Memory B cell (primary cell): ENCODE measurements around the gene KLHL40.

Experiments used
- ATAC-seq: fragments of 150-1000 bp; cut with Tn5 transposase; 2 replicates; pipeline ENCODE4 v1.10.0; 2021; ENCODE audit warnings: low read depth, mild to moderate bottlenecking, moderate library complexity
- DNase-seq, 2 donors: peaks; one replicate each; pipeline ENCODE4 v3.0.0; 2022; ENCODE audit warnings: low spot score in 2 of 2
- H3K27ac Mint-ChIP-seq: one replicate; pipeline ENCODE4 v1.8.0; 2022; ENCODE audit warnings: mild to moderate bottlenecking, moderate library complexity, mixed read lengths
- H3K27me3 Mint-ChIP-seq: one replicate; pipeline ENCODE4 v1.8.0; 2022; ENCODE audit warnings: mixed read lengths
- H3K36me3 Mint-ChIP-seq: one replicate; pipeline ENCODE4 v1.8.0; 2022; ENCODE audit warnings: mild to moderate bottlenecking, mixed read lengths
- H3K4me1 Mint-ChIP-seq: one replicate; pipeline ENCODE4 v1.8.0; 2022; ENCODE audit warnings: mixed read lengths
- H3K4me3 Mint-ChIP-seq: one replicate; pipeline ENCODE4 v1.8.0; 2022; ENCODE audit warnings: mild to moderate bottlenecking, moderate library complexity, mixed read lengths
- H3K9me3 Mint-ChIP-seq: one replicate; pipeline ENCODE4 v1.8.0; 2022; ENCODE audit warnings: mixed read lengths

KLHL40 gene

GRCh38 chr3:42685891-42686820 lies 819 bp downstream of the KLHL40 start:
- ATAC-seq = no peak
- H3K27me3 Mint-ChIP-seq = peaks cover 26% of the 10 kb centered on the region
- no peak overlapping the region for H3K27ac Mint-ChIP-seq
- peaks cover 2% of the 10 kb centered on the region for H3K4me1 Mint-ChIP-seq
- no peak for DNase-seq
- no peaks in the 10 kb centered on the region for H3K36me3 Mint-ChIP-seq
- no peaks in the 10 kb centered on the region for H3K9me3 Mint-ChIP-seq
- H3K4me3 Mint-ChIP-seq = no peak overlapping the region

- Mint-ChIP-seq H3K4me3 (no peak overlapping the region), H3K4me1 (peaks cover 2% of the 10 kb centered on the region), H3K27me3 (peaks cover 24% of the 10 kb centered on the region), H3K27ac (no peak overlapping the region), H3K36me3 (no peaks in the 10 kb centered on the region), H3K9me3 (no peaks in the 10 kb centered on the region)
- ATAC-seq (no peak), DNase-seq (no peak)
These were observed 1.7 kb downstream of the KLHL40 start for GRCh38 chr3:42686832-42687650.

- Mint-ChIP-seq H3K4me3 (no peak overlapping the region), H3K27ac (no peak overlapping the region), H3K4me1 (peaks cover 2% of the 10 kb centered on the region), H3K27me3 (peaks cover 20% of the 10 kb centered on the region), H3K36me3 (no peaks in the 10 kb centered on the region), H3K9me3 (no peaks in the 10 kb centered on the region)
- ATAC-seq (no peak), DNase-seq (no peak)
These were observed 2.7 kb downstream of the KLHL40 start for GRCh38 chr3:42688016-42688415.

- Mint-ChIP-seq H3K27ac (no peak overlapping the region), H3K9me3 (no peaks in the 10 kb centered on the region), H3K27me3 (peaks cover 18% of the 10 kb centered on the region), H3K4me3 (no peak overlapping the region), H3K36me3 (no peaks in the 10 kb centered on the region), H3K4me1 (peaks cover 2% of the 10 kb centered on the region)
- ATAC-seq (no peak), DNase-seq (no peak)
These were observed 3.4 kb downstream of the KLHL40 start for GRCh38 chr3:42688487-42689420.

- ATAC-seq (no peak), DNase-seq (no peak)
- Mint-ChIP-seq H3K27ac (no peak overlapping the region), H3K9me3 (no peaks in the 10 kb centered on the region), H3K36me3 (no peaks in the 10 kb centered on the region), H3K27me3 (peaks cover 17% of the 10 kb centered on the region), H3K4me1 (peaks cover 2% of the 10 kb centered on the region), H3K4me3 (no peak overlapping the region)
These were observed 4.2 kb downstream of the KLHL40 start for GRCh38 chr3:42689421-42690014.

GRCh38 chr3:42690191-42690590 lies 4.9 kb downstream of the KLHL40 start:
- no peak overlapping the region for H3K27ac Mint-ChIP-seq
- peaks cover 2% of the 10 kb centered on the region for H3K4me1 Mint-ChIP-seq
- no peak overlapping the region for H3K4me3 Mint-ChIP-seq
- ATAC-seq = no peak
- H3K27me3 Mint-ChIP-seq = peaks cover 17% of the 10 kb centered on the region
- DNase-seq = no peak
- H3K36me3 Mint-ChIP-seq = no peaks in the 10 kb centered on the region
- H3K9me3 Mint-ChIP-seq = no peaks in the 10 kb centered on the region

GRCh38 chr3:42690766-42691680 lies 5.7 kb downstream of the KLHL40 start:
- no peak for DNase-seq
- Mint-ChIP-seq H3K36me3 (no peaks in the 10 kb centered on the region), H3K27ac (no peak overlapping the region), H3K4me1 (no peaks in the 10 kb centered on the region), H3K9me3 (no peaks in the 10 kb centered on the region), H3K27me3 (peaks cover 14% of the 10 kb centered on the region), H3K4me3 (no peak overlapping the region)
- ATAC-seq = no peak

- H3K36me3 Mint-ChIP-seq = no peaks in the 10 kb centered on the region
- no peak for ATAC-seq
- H3K27me3 Mint-ChIP-seq = peaks cover 13% of the 10 kb centered on the region
- H3K4me3 Mint-ChIP-seq = no peak overlapping the region
- H3K4me1 Mint-ChIP-seq = no peaks in the 10 kb centered on the region
- no peaks in the 10 kb centered on the region for H3K9me3 Mint-ChIP-seq
- H3K27ac Mint-ChIP-seq = no peak overlapping the region
- DNase-seq = no peak
These were observed 6.7 kb downstream of the KLHL40 start for GRCh38 chr3:42691816-42692666.

GRCh38 chr3:42692667-42693529 lies 7.6 kb downstream of the KLHL40 start:
- Mint-ChIP-seq H3K9me3 (no peaks in the 10 kb centered on the region), H3K36me3 (no peaks in the 10 kb centered on the region), H3K4me3 (no peak overlapping the region), H3K27me3 (peaks cover 15% of the 10 kb centered on the region), H3K27ac (no peak overlapping the region), H3K4me1 (no peaks in the 10 kb centered on the region)
- no peak for DNase-seq
- no peak for ATAC-seq

GRCh38 chr3:42693530-42693930 lies 8.2 kb downstream of the KLHL40 start:
- no peak for ATAC-seq
- Mint-ChIP-seq H3K9me3 (no peaks in the 10 kb centered on the region), H3K4me3 (no peak overlapping the region)

GRCh38 chr3:42694366-42694765 lies 9.0 kb downstream of the KLHL40 start:
- no peak overlapping the region for H3K4me3 Mint-ChIP-seq
- no peaks in the 10 kb centered on the region for H3K9me3 Mint-ChIP-seq
- no peak for ATAC-seq
- no peak overlapping the region for H3K27ac Mint-ChIP-seq
- H3K27me3 Mint-ChIP-seq = peaks cover 14% of the 10 kb centered on the region
- H3K4me1 Mint-ChIP-seq = no peaks in the 10 kb centered on the region
- no peak for DNase-seq
- H3K36me3 Mint-ChIP-seq = no peaks in the 10 kb centered on the region

More at GRCh38 chr3:42693530-42693930, 8.2 kb downstream of the KLHL40 start:
- no peak for DNase-seq
- Mint-ChIP-seq H3K27me3 (peaks cover 17% of the 10 kb centered on the region), H3K4me1 (no peaks in the 10 kb centered on the region), H3K36me3 (no peaks in the 10 kb centered on the region), H3K27ac (no peak overlapping the region)
